Liver (tissue), 3 donors: ENCODE data around the gene GRK2.

Source experiments
- EGR1 ChIP-seq, 2 donors: IDR thresholded peaks; 2 replicates each; pipeline ENCODE4 v1.6.1; 2016 to 2018; ENCODE audit warnings: antibody characterized with exemption in 2 of 2, low read depth in 2 of 2
- TF ChIP-seq, protein P1 (sequence below): fragments of 150-350 bp; IDR thresholded peaks from 2 replicates; pipeline ENCODE4 v1.5.1; 2017; ENCODE audit warnings: improper control_type of control experiment, low read depth, low read length; ENCODE audit not compliant: missing input control
- TF ChIP-seq, protein P2 (sequence below): IDR thresholded peaks from 2 replicates; pipeline ENCODE4 v1.6.1; 2016; ENCODE audit warnings: antibody characterized with exemption
- donor health status: healthy.
- donor health status: healthy.

GRCh38 chr11:67280341-67280787 is 14.1 kb downstream of the GRK2 start:
- TF ChIP-seq EGR1 (IDR thresholded peaks at IDR 0.05; ENCODE audit: low read depth in 2 of 2): no peak
- TF ChIP-seq, protein P1, sequence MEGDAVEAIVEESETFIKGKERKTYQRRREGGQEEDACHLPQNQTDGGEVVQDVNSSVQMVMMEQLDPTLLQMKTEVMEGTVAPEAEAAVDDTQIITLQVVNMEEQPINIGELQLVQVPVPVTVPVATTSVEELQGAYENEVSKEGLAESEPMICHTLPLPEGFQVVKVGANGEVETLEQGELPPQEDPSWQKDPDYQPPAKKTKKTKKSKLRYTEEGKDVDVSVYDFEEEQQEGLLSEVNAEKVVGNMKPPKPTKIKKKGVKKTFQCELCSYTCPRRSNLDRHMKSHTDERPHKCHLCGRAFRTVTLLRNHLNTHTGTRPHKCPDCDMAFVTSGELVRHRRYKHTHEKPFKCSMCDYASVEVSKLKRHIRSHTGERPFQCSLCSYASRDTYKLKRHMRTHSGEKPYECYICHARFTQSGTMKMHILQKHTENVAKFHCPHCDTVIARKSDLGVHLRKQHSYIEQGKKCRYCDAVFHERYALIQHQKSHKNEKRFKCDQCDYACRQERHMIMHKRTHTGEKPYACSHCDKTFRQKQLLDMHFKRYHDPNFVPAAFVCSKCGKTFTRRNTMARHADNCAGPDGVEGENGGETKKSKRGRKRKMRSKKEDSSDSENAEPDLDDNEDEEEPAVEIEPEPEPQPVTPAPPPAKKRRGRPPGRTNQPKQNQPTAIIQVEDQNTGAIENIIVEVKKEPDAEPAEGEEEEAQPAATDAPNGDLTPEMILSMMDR: no peak
- TF ChIP-seq, protein P2, sequence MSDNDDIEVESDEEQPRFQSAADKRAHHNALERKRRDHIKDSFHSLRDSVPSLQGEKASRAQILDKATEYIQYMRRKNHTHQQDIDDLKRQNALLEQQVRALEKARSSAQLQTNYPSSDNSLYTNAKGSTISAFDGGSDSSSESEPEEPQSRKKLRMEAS: no peak
